Ascending aorta (tissue), 2 donors: ENCODE measurements around the gene HCN2. TPM values are rescaled to one million over a fixed set of nuclear protein-coding genes. Genes with fewer than 3 reads are reported as not detected.
A peak's percentile ranks its signal among the peaks of the same experiment; 100 is the strongest.

Experiments used
- DNase-seq, 2 donors: peaks; one replicate each; pipeline ENCODE4 v3.0.0-alpha.2; 2019; ENCODE audit warnings: low spot score in 2 of 2
- H3K27ac ChIP-seq, 2 donors: fragments of 200-600 bp; sonication (generic); one replicate each; pipeline ENCODE4 v1.5.1; 2016 to 2017; ENCODE audit warnings: mild to moderate bottlenecking in 1 of 2
- H3K27me3 ChIP-seq: fragments of 200-600 bp; sonication (generic); one replicate; pipeline ENCODE4 v1.5.1; 2017
- H3K36me3 ChIP-seq, 2 donors: fragments of 200-600 bp; sonication (generic); one replicate each; pipeline ENCODE4 v1.5.1; 2016
- H3K4me1 ChIP-seq, 2 donors: fragments of 200-600 bp; sonication (generic); one replicate each; pipeline ENCODE4 v1.5.1; 2016 to 2017; ENCODE audit warnings: mild to moderate bottlenecking in 1 of 2
- H3K4me3 ChIP-seq, 2 donors: fragments of 200-600 bp; sonication (generic); one replicate each; pipeline ENCODE4 v1.5.1; 2016 to 2017; ENCODE audit warnings: mild to moderate bottlenecking in 1 of 2
- H3K9me3 ChIP-seq, 2 donors: fragments of 200-600 bp; sonication (generic); one replicate each; pipeline ENCODE4 v1.5.1; 2016
- CTCF ChIP-seq, 3 experiments: fragments of 200-600 bp in 2 of 3; fragments of 450-650 bp in 1 of 3; sonication (generic) in 2 of 3; IDR thresholded peaks; one replicate each; pipeline ENCODE4 v1.5.1; 2016 to 2019; ENCODE audit warnings: antibody characterized with exemption in 3 of 3, mild to moderate bottlenecking in 1 of 3, moderate library complexity in 1 of 3
- intact Hi-C: fragments of 100-400 bp; cut with DNase I; formaldehyde crosslinking; loops from one replicate; pipeline ENCODE4 v1.15.1; 2023
- total RNA-seq: library from RNA; depleted of rRNA; stranded (reverse); fragments of >200 nt; gene quantifications from one replicate; pipeline ENCODE4 v1.1.0, GENCODE V29; 2016

Gene HCN2
- total RNA-seq: not detected

GRCh38 chr19:589693-590395, at the start of gene HCN2:
TSS of gene HCN2 (plus strand) at chr19:589881. CDS start at chr19:589946, 65 bp downstream.
- no peaks in the 10 kb centered on the region for H3K36me3 ChIP-seq
- H3K9me3 ChIP-seq: no peaks in the 10 kb centered on the region
- H3K27me3 ChIP-seq: peaks cover 32% of the 10 kb centered on the region
- intact Hi-C loops: no loop called here
- no peak within 1 kb of the TSS for H3K27ac ChIP-seq
- no peak for TF ChIP-seq CTCF (IDR thresholded peaks at IDR 0.05)
- H3K4me3 ChIP-seq: peak within 1 kb of the TSS; percentile 30 to 41
- peaks cover 2 to 5% of the 10 kb centered on the region in 2 donors for H3K4me1 ChIP-seq
- DNase-seq: no peak

GRCh38 chr19:540867-541637, 48.6 kb upstream of the HCN2 start:
- H3K9me3 ChIP-seq: no peaks in the 10 kb centered on the region
- H3K4me3 ChIP-seq: no peak overlapping the region
- no peak for DNase-seq
- H3K27me3 ChIP-seq: no peaks in the 10 kb centered on the region
- no peak for TF ChIP-seq CTCF (IDR thresholded peaks at IDR 0.05)
- H3K36me3 ChIP-seq: peaks cover 52 to 58% of the 10 kb centered on the region in 2 donors
- H3K27ac ChIP-seq: no peak overlapping the region
- intact Hi-C loops: no loop called here
- H3K4me1 ChIP-seq: no peaks in the 10 kb centered on the region

- H3K36me3 ChIP-seq: peaks cover 45 to 51% of the 10 kb centered on the region in 2 donors
- no peak overlapping the region for H3K27ac ChIP-seq
- no peaks in the 10 kb centered on the region for H3K4me1 ChIP-seq
- DNase-seq: no peak
- intact Hi-C loops: no loop called here
- no peaks in the 10 kb centered on the region for H3K9me3 ChIP-seq
- no peak for TF ChIP-seq CTCF (IDR thresholded peaks at IDR 0.05)
- no peak overlapping the region for H3K4me3 ChIP-seq
- no peaks in the 10 kb centered on the region for H3K27me3 ChIP-seq
Measured at GRCh38 chr19:541699-542098, 48.0 kb upstream of the HCN2 start.

GRCh38 chr19:542173-542866, 47.4 kb upstream of the HCN2 start:
- no peak for DNase-seq
- H3K4me3 ChIP-seq: no peak overlapping the region
- H3K9me3 ChIP-seq: no peaks in the 10 kb centered on the region
- no peaks in the 10 kb centered on the region for H3K27me3 ChIP-seq
- intact Hi-C loops: no loop called here
- H3K36me3 ChIP-seq: peaks cover 40 to 45% of the 10 kb centered on the region in 2 donors
- H3K4me1 ChIP-seq: no peaks in the 10 kb centered on the region
- TF ChIP-seq CTCF (IDR thresholded peaks at IDR 0.05): no peak
- H3K27ac ChIP-seq: no peak overlapping the region

GRCh38 chr19:543910-544608, 45.6 kb upstream of the HCN2 start, which contains the start of gene GZMM:
TSS of gene GZMM (plus strand) at chr19:544053. CDS start at chr19:544072, 19 bp downstream.
- Histone ChIP-seq H3K4me3 (peak within 1 kb of the TSS in 1 of 2 donors; percentile 4), H3K27me3 (no peaks in the 10 kb centered on the region), H3K4me1 (no peaks in the 10 kb centered on the region), H3K27ac (no peak within 1 kb of the TSS), H3K9me3 (no peaks in the 10 kb centered on the region), H3K36me3 (peaks cover 26 to 30% of the 10 kb centered on the region in 2 donors)
- no peak for TF ChIP-seq CTCF (IDR thresholded peaks at IDR 0.05)
- DNase-seq: no peak
- intact Hi-C loops: no loop called here
